DMS79 treated with DMSO at 0.1 percent for 48 hours (cell line): ENCODE results near the gene CEP68.
A peak's percentile ranks its signal among the peaks of the same experiment; 100 is the strongest.

ENCODE experiments used
- DNase-seq: peaks from one replicate; lab custom pipeline; 2025; lab: John Stamatoyannopoulos, UW

CEP68 gene

DNA sequence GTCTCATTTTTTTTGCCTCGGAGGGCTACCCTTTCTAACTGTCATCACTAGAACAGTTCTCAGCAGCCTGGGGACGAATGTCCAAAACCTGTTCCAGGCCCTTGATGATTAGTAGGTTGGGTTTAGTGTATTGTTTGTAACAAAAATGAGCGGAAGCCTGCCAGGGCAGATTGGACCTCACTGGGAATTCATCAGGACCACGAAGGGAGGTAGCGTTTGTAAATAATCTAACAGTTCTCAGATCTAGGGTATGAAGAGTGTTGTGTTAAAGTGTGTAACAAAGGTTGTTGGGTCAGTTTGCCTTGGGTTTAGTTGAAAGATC is 799 bp downstream of the CEP68 start:
- DNase-seq, result no peak

DNA sequence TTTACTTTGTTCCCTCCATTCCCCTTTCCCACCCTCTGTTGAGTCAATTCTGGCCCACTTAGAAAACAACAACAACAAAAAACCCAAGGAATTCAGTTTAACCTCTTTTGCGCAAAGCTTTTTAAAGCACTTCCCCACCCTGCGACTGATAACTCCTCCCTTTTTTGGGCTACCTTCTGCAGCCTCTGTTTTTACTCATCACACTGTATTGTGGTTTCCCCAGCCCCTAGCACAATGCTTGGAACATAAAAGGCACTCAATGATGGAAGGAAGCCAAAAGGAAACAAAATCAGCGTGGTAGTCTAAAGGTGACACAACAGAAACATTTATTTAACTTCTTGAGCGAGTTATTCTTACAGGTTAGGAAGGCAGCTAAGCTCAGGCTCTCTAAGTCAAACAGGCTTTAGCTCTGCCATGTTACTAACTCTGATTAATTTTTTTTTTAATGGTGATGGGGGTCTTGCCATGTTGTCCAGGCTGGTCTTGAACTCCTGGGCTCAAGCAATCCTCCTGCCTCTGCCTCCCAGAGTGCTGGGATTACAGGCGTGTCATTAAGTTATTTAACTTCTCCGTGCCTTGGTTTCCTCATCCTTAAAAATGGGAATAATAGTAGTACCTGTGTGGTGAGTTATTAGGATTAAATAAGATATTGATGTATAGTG is 1.3 kb downstream of the CEP68 start:
- DNase-seq, result peak; percentile 88

GRCh38 chr2:65059071-65059470 is 2.9 kb downstream of the CEP68 start:
- no peak for DNase-seq

- no peak for DNase-seq
Observed at GRCh38 chr2:65061146-65061909, 5.1 kb downstream of the CEP68 start.

DNA sequence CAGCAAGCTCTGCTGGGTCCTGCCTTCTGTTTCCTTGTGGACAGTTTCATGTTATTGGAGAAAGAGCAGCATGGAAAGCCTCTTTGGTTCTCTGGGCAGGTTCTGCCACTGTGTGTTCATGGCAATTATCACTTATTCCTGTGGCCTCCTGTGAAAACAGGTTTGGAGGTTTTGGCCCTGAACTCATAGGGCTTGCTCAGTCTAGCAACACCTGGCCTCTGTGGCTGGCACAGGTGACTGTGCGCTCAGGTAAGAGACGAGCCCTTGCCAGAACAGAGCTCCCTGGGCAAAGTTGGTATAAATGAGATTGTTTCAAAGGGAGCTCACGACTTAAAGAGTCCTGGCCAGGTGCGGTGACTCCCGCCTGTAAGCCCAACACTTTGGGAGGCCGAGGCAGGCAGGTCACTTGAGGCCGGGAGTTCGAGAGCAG is 5.7 kb downstream of the CEP68 start:
- DNase-seq, result no peak

- no peak for DNase-seq
Observed at GRCh38 chr2:65062843-65063825, 6.9 kb downstream of the CEP68 start.

GRCh38 chr2:65064728-65065552 is 8.7 kb downstream of the CEP68 start:
- peak; percentile 91 for DNase-seq

GRCh38 chr2:65067806-65068553 is 11.8 kb downstream of the CEP68 start:
- no peak for DNase-seq

GRCh38 chr2:65069439-65069824 is 13.2 kb downstream of the CEP68 start:
- no peak for DNase-seq

- DNase-seq, result no peak
Observed at GRCh38 chr2:65070172-65070830, 14.1 kb downstream of the CEP68 start.

- DNase-seq, result no peak
Observed at GRCh38 chr2:65070856-65071255, 14.6 kb downstream of the CEP68 start.

GRCh38 chr2:65071499-65072180 is 15.4 kb downstream of the CEP68 start:
- DNase-seq, result no peak

DNA sequence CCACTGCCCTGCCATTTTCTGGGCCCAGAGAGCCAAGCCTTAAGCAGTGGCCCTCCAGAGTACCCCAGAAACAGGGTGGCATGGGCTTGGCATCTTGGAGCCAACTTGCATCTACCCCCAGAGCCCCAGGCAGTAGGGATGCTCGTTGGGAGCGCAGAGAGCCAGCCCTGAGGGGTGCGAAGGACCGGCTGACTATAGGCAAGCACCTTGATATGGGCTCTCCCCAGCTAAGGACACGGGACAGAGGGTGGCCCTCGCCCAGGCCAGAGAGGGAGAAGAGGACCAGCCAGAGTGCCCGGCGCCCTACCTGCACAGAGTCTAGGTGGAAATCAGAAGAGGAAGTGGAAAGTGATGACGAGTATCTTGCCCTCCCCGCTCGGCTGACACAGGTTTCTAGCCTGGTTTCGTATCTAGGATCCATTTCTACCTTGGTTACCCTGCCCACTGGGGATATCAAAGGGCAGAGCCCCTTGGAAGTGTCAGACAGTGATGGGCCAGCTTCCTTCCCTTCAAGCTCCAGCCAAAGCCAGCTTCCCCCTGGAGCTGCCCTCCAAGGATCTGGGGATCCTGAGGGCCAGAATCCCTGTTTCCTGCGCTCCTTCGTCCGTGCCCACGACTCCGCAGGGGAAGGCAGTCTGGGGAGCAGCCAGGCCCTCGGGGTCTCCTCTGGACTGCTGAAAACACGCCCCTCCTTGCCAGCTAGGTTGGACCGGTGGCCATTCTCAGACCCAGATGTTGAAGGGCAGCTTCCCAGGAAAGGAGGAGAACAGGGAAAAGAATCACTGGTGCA is 16.2 kb downstream of the CEP68 start:
- no peak for DNase-seq

DNA sequence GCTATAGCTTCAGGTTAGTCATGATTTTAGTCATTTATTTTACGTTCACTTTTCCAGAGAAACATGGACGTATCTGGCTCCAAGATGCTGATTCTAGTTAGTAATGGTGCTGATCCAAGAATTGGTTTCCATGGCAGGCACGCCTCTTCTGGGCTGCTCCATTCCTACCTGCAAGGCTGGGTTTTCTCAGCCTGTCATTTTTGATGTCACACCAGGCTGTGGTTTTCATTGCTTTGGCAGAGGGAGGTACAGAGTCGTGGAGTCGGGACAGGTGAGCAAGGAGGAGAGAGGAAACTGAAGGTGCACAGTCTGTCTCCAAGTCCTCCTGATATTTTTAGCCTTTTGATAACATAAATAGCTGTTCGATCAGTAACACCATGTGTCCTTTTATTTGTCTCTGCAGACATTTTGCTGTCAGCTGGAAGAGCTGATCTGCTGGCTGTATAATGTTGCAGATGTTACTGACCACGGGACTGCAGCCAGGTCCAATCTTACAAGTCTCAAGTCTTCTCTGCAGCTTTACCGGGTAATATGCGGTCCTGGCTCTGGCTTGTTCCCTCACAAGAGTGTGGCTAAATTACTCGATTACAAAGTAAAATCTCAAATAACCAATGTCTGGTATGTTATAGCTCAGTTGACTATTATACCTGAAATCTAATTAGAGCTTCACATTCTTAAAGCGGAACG is 17.8 kb downstream of the CEP68 start:
- peak; percentile 62 for DNase-seq

- DNase-seq, result no peak
Observed at GRCh38 chr2:65075176-65075575, 19.0 kb downstream of the CEP68 start.

DNA sequence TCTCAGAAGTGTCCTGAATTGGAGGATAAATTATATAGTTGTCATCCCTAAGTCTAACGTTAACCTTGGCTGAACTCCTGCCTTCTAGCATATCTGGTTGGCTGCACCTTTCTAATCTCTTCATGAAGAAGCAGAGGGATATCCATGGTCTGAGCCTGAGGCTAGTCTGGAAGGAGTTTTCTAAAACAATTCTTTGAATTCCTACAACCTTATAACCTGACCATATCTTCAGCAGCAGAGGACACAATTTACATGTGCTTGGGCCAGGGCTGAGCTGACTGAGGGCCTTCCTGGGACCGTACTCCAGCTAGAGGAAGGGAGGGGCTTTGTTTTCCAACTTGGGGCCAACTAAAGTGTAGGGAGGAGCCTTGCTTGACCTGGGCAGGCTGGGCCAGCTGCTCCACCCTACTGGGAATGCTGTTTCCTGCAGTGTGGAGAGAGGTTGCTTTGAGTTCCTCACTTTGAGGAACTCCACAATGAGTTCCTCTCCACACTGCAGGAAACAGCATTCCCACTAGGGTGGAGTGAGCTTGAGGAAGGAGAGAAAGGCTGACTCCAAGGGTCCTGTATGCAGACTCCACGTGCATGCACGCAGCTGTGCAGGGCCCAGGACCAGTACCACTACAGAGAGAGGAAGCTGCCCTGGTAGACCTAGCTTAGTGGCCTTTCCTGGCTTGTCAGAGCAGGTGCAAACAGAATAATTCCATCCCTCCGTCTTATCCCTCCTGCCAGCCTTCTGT is 19.6 kb downstream of the CEP68 start:
- no peak for DNase-seq

GRCh38 chr2:65076345-65076710 is 20.1 kb downstream of the CEP68 start:
- no peak for DNase-seq

DNA sequence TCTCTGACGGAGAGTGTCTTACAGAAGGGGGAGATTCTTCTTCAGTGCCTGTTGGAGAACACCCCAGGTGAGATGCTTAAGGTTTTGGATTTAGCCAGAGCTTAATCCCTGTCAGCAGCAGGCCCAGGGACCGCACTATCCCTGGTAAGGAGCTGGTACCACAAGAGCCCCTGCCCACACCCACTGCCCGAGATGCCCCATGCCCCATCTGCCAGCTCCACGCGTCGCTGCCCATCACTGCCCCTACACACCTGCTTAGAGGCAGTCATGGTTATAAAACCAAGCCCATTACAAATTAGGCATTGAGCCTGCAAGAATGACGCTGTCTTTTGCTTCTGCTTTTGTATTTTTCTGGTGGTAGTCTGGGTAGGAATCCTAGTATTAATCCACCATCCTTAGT is 21.7 kb downstream of the CEP68 start:
- peak; percentile 35 for DNase-seq
